K562 (cell line): ENCODE measurements around the gene CITED2. TPM values are rescaled to one million over a fixed set of nuclear protein-coding genes. Genes with fewer than 3 reads are reported as not detected.

Source experiments
- PCBP1 ChIP-seq: fragments of 200-400 bp; formaldehyde crosslinking; IDR thresholded peaks from 2 replicates; pipeline ENCODE4 v1.6.1; 2018; ENCODE audit warnings: mild to moderate bottlenecking, low read depth, low read length; ENCODE audit not compliant: poor library complexity, severe bottlenecking
- POLR2G ChIP-seq: fragments of 200-400 bp; formaldehyde crosslinking; IDR thresholded peaks from 2 replicates; pipeline ENCODE4 v1.6.1; 2017; ENCODE audit warnings: low read depth, mild to moderate bottlenecking, antibody characterized with exemption, low read length, moderate library complexity
- TBL1XR1 ChIP-seq, 2 experiments: IDR thresholded peaks; 2 replicates each; pipeline ENCODE4 v1.6.1; 2012; ENCODE audit warnings: improper control_type of control experiment in 2 of 2, low read length in 2 of 2, mild to moderate bottlenecking in 1 of 2
- polyA plus RNA-seq, 8 experiments: library from polyadenylated mRNA; depleted of rRNA in 4 of 8; stranded (reverse) in 5 of 8; unstranded in 3 of 8; fragments of >200 nt; fragmentation: Nextera tagmentation in 2 of 8; fragmentation: Illumina TruSeq in 1 of 8; extraction: Ambion mirVana in 2 of 8; extraction: Trizol in 1 of 8; gene quantifications; 2 replicates each; pipeline versions ENCODE4 v1.2.1 to v1.2.3, GENCODE V29; 2011 to 2014; ENCODE audit warnings: inconsistent platforms in 1 of 8, missing spikeins in 1 of 8
- total RNA-seq, 7 experiments: library from RNA; depleted of rRNA in 6 of 7; stranded (reverse); fragments of >200 nt in 6 of 7; fragmentation: Illumina TruSeq in 2 of 7; extraction: Trizol in 2 of 7; gene quantifications; 2 replicates each; pipeline versions ENCODE4 v1.2.1 to v1.2.3, GENCODE V29; 2011 to 2021; ENCODE audit warnings: low replicate concordance in 1 of 7
- TF ChIP-seq, protein P1 (sequence below): fragments of 200-800 bp; sonication (Bioruptor generic); IDR thresholded peaks from 2 replicates; pipeline ENCODE4 v1.6.1; 2017; ENCODE audit warnings: missing genetic modification characterization, missing compliant biosample characterization
- TF ChIP-seq, protein P2 (sequence below): IDR thresholded peaks from 2 replicates; pipeline ENCODE4 v1.6.1; 2016; ENCODE audit warnings: missing genetic modification characterization, missing compliant biosample characterization

CITED2 gene
- total and polyA plus RNA-seq, 9 of the 15 experiments (the other 6 are each of a cell fraction or from before 2014, with no cell fraction given) = 0.21 to 86.1 (median 17.5) TPM

DNA sequence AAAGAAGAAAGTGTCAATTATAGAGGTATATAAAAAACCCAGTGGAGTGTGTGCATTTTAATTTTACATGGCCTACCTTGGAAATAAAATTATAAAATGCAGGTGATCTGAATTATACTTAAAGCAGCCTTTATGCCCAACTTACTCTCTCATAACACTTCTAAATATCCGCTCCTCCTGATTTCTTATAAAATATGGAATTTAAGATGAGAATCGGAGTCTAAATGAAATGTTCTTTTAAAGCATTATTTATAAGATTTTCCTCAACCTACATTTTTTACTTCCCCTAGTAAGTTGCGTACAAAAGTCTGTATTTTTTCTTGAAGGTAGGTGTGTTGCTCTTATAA is 3.5 kb downstream of the CITED2 start (continued):
- TF ChIP-seq POLR2G (0 out of 2 replicates have a peak, but pooled peaks have one; percentile 18), PCBP1 (no peak), TBL1XR1 (IDR thresholded peaks at IDR 0.05; ENCODE audit: low read length in 2 of 2) (no peak)
- TF ChIP-seq, protein P1, sequence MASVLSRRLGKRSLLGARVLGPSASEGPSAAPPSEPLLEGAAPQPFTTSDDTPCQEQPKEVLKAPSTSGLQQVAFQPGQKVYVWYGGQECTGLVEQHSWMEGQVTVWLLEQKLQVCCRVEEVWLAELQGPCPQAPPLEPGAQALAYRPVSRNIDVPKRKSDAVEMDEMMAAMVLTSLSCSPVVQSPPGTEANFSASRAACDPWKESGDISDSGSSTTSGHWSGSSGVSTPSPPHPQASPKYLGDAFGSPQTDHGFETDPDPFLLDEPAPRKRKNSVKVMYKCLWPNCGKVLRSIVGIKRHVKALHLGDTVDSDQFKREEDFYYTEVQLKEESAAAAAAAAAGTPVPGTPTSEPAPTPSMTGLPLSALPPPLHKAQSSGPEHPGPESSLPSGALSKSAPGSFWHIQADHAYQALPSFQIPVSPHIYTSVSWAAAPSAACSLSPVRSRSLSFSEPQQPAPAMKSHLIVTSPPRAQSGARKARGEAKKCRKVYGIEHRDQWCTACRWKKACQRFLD (CRISPR knock-in tag) = no peak
- TF ChIP-seq, protein P2, sequence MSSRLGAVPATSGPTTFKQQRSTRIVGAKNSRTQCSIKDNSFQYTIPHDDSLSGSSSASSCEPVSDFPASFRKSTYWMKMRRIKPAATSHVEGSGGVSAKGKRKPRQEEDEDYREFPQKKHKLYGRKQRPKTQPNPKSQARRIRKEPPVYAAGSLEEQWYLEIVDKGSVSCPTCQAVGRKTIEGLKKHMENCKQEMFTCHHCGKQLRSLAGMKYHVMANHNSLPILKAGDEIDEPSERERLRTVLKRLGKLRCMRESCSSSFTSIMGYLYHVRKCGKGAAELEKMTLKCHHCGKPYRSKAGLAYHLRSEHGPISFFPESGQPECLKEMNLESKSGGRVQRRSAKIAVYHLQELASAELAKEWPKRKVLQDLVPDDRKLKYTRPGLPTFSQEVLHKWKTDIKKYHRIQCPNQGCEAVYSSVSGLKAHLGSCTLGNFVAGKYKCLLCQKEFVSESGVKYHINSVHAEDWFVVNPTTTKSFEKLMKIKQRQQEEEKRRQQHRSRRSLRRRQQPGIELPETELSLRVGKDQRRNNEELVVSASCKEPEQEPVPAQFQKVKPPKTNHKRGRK = peak; percentile 44; the same call in 1 of the 2 replicates
